ENCODE results near the gene BLOC1S5.

The BLOC1S5 gene

GRCh38 chr6:7999201-7999600, 65.0 kb downstream of the BLOC1S5 start:
- H3K27me3 ChIP-seq = no peaks in the 10 kb centered on the region
- H3K9me3 ChIP-seq = no peaks in the 10 kb centered on the region
- H3K4me3 ChIP-seq (ENCODE audit: low read depth, low read length) = no peak overlapping the region
- no peak for DNase-seq
- H3K4me1 ChIP-seq = peaks cover 11% of the 10 kb centered on the region
- H3K36me3 ChIP-seq = no peaks in the 10 kb centered on the region
- no peak for TF ChIP-seq CTCF (IDR thresholded peaks at IDR 0.05; ENCODE audit: low read depth, low read length)

- TF ChIP-seq CTCF (IDR thresholded peaks at IDR 0.05; ENCODE audit: low read depth, low read length) = no peak
- Histone ChIP-seq H3K4me3 (ENCODE audit: low read depth, low read length) (no peak overlapping the region), H3K27me3 (no peaks in the 10 kb centered on the region), H3K36me3 (no peaks in the 10 kb centered on the region), H3K9me3 (no peaks in the 10 kb centered on the region), H3K4me1 (peaks cover 11% of the 10 kb centered on the region)
- no peak for DNase-seq
Observed at GRCh38 chr6:7998103-7998725, 66.0 kb downstream of the BLOC1S5 start.

GRCh38 chr6:7997286-7997685, 66.9 kb downstream of the BLOC1S5 start:
- no peaks in the 10 kb centered on the region for H3K9me3 ChIP-seq
- peaks cover 11% of the 10 kb centered on the region for H3K4me1 ChIP-seq
- no peaks in the 10 kb centered on the region for H3K36me3 ChIP-seq
- H3K27me3 ChIP-seq = no peaks in the 10 kb centered on the region
- TF ChIP-seq CTCF (IDR thresholded peaks at IDR 0.05; ENCODE audit: low read depth, low read length) = no peak
- H3K4me3 ChIP-seq (ENCODE audit: low read depth, low read length) = no peak overlapping the region
- no peak for DNase-seq

- H3K36me3 ChIP-seq = no peaks in the 10 kb centered on the region
- no peaks in the 10 kb centered on the region for H3K27me3 ChIP-seq
- H3K4me1 ChIP-seq = peaks cover 11% of the 10 kb centered on the region
- H3K4me3 ChIP-seq (ENCODE audit: low read depth, low read length) = 0 out of 2 replicates have a peak overlapping the region, but pooled peaks have one; percentile 2
- 0 out of 2 replicates have a peak, but pooled peaks have one; percentile 1 for TF ChIP-seq CTCF (IDR thresholded peaks at IDR 0.05; ENCODE audit: low read depth, low read length)
- no peaks in the 10 kb centered on the region for H3K9me3 ChIP-seq
- DNase-seq = peak; percentile 62
Observed at GRCh38 chr6:7996538-7997111, 67.6 kb downstream of the BLOC1S5 start.

- TF ChIP-seq CTCF (IDR thresholded peaks at IDR 0.05; ENCODE audit: low read depth, low read length) = no peak
- peaks cover 11% of the 10 kb centered on the region for H3K4me1 ChIP-seq
- DNase-seq = no peak
- no peaks in the 10 kb centered on the region for H3K9me3 ChIP-seq
- H3K27me3 ChIP-seq = no peaks in the 10 kb centered on the region
- no peaks in the 10 kb centered on the region for H3K36me3 ChIP-seq
- H3K4me3 ChIP-seq (ENCODE audit: low read depth, low read length) = no peak overlapping the region
Observed at GRCh38 chr6:7993952-7994351, 70.2 kb downstream of the BLOC1S5 start.

- H3K4me1 ChIP-seq = peaks cover 11% of the 10 kb centered on the region
- H3K27me3 ChIP-seq = no peaks in the 10 kb centered on the region
- H3K4me3 ChIP-seq (ENCODE audit: low read depth, low read length) = no peak overlapping the region
- no peaks in the 10 kb centered on the region for H3K36me3 ChIP-seq
- DNase-seq = no peak
- TF ChIP-seq CTCF (IDR thresholded peaks at IDR 0.05; ENCODE audit: low read depth, low read length) = no peak
- H3K9me3 ChIP-seq = no peaks in the 10 kb centered on the region
Observed at GRCh38 chr6:7993399-7993798, 70.8 kb downstream of the BLOC1S5 start.
